Lung (tissue), 5 donors: ENCODE measurements around the gene GRSF1. TPM values are rescaled to one million over a fixed set of nuclear protein-coding genes. Genes with fewer than 3 reads are reported as not detected.

Experiments used
- polyA plus RNA-seq, 2 donors: library from polyadenylated mRNA; stranded (reverse); fragments of 200-250 nt; gene quantifications; one replicate each; pipeline ENCODE4 v1.2.1, GENCODE V29; 2013
- small RNA-seq: library from RNA; depleted of rRNA; stranded (forward); fragments of <200 nt; gene quantifications from one replicate; pipeline ENCODE3, GENCODE V24; 2014; ENCODE audit warnings: low replicate concordance
- total RNA-seq, 2 donors: library from RNA; depleted of rRNA in 1 of 2; stranded (reverse); fragments of >200 nt in 1 of 2; gene quantifications; one replicate each; pipeline ENCODE4 v1.2.1, GENCODE V29; 2014 to 2021
- donor health status: Bipolar disorder and iron deficiency.
- donor health status: healthy.
- donor health status: DM: yes; HTN: yes; CAD: no.

GRSF1 gene
- total and polyA plus RNA-seq, 4 donors: 28.5 to 64.6 (median 47.5) TPM

Small RNA genes lying within 50 kb of the gene (small RNA-seq; reads per million reads assigned to genes)
- gene RF00026 (not detected), gene RNU6-891P (not detected)

Other genes starting within 250 kb of the GRSF1 start
- gene AMBN, start 247.6 kb downstream of the GRSF1 start, total RNA-seq: not detected
- gene AMBN, start 247.6 kb downstream of the GRSF1 start, polyA plus RNA-seq: not detected
- under 1 TPM; 0.11 to 0.28 TPM for gene ENAM, start 211.1 kb downstream of the GRSF1 start, total RNA-seq
- gene ENAM, start 211.1 kb downstream of the GRSF1 start, polyA plus RNA-seq: under 1 TPM; 0.06 TPM
- gene JCHAIN, start 173.4 kb downstream of the GRSF1 start, total RNA-seq: 100 to 1,000 TPM; 131 to 276 TPM
- gene JCHAIN, start 173.4 kb downstream of the GRSF1 start, polyA plus RNA-seq: 10 to 100 TPM; 18.3 to 91.8 TPM
- gene UTP3, start 151.4 kb downstream of the GRSF1 start, total RNA-seq: 10 to 100 TPM; 20.1 to 25.8 TPM
- 10 to 100 TPM; 30.5 to 32.0 TPM for gene UTP3, start 151.4 kb downstream of the GRSF1 start, polyA plus RNA-seq
- gene RUFY3, start 117.9 kb downstream of the GRSF1 start, total RNA-seq: 100 to 1,000 TPM in 1 of 2 donors, 10 to 100 TPM in 1; 61.5 to 122 TPM
- 10 to 100 TPM; 17.2 to 25.0 TPM for gene RUFY3, start 117.9 kb downstream of the GRSF1 start, polyA plus RNA-seq
- gene MOB1B, start 62.5 kb upstream of the GRSF1 start, total RNA-seq: 10 to 100 TPM; 24.4 to 51.0 TPM
- gene MOB1B, start 62.5 kb upstream of the GRSF1 start, polyA plus RNA-seq: 1 to 10 TPM; 6.1 to 7.7 TPM
- gene DCK, start 153.8 kb upstream of the GRSF1 start, total RNA-seq: 10 to 100 TPM; 11.0 to 24.3 TPM
- 10 to 100 TPM in 1 of 2 donors, 1 to 10 TPM in 1; 5.3 to 13.6 TPM for gene DCK, start 153.8 kb upstream of the GRSF1 start, polyA plus RNA-seq